Neural progenitor cell (in vitro differentiated cells): ENCODE data around the gene SLC35G2.

Experiments used
- CTCF ChIP-seq: fragments of 200-600 bp; sonication (generic); IDR thresholded peaks from 2 replicates; pipeline ENCODE4 v1.5.1; 2017; ENCODE audit warnings: antibody characterized with exemption, mild to moderate bottlenecking
- EZH2phosphoT487 ChIP-seq: fragments of 200-600 bp; sonication (generic); IDR thresholded peaks from 2 replicates; pipeline ENCODE4 v1.6.1; 2017; ENCODE audit warnings: antibody characterized with exemption

- no peak for TF ChIP-seq CTCF
- TF ChIP-seq EZH2phosphoT487: no peak
Measured at GRCh38 chr3:136811701-136812100, 7.2 kb upstream of the SLC35G2 start.
